ENCODE results near the gene WHRN. TPM values are rescaled to one million over a fixed set of nuclear protein-coding genes. Genes with fewer than 3 reads are reported as not detected.

WHRN gene
- total RNA-seq, 1 donor from 2014 or later, result 3.4 TPM

DNA sequence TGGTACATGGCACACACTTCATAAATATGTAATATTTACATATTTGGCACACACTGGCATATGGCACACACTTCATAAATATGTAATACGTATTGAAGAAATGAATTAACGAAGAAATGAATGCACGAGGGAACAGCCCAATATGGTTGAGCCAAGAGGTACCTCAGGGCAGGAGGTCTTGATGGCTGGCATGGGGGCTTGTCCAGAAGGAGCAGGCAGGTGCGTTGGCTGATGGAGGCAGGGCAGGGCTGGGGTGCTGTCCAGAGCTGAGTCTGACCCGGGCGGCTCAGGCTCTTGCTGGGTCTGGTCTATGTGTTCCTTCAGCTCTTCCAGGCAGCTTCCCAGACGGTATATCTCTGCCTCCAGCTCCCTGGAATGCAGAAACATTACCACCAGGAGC is 143.7 kb downstream of the WHRN start:
- ATAC-seq, result no peak

DNA sequence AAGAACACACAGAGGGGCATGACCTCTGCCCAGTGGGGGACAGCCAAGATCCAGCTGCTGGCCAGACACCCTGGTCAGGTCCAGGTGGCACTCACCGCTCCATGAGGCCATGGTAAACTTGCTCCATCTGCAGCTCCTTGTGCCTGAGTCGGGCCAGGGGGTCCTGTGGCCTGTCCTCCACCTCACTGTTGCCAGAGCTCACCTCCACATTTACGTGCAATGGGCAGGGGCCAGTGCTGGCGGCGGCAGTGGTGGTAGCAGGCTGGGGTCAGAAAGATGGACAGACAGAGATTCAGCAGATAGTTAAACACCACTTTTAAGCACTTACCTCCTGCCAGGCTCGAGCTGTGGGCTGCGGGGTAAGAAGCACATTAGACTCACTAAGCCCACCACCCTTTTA is 145.5 kb downstream of the WHRN start:
- ATAC-seq, result no peak

DNA sequence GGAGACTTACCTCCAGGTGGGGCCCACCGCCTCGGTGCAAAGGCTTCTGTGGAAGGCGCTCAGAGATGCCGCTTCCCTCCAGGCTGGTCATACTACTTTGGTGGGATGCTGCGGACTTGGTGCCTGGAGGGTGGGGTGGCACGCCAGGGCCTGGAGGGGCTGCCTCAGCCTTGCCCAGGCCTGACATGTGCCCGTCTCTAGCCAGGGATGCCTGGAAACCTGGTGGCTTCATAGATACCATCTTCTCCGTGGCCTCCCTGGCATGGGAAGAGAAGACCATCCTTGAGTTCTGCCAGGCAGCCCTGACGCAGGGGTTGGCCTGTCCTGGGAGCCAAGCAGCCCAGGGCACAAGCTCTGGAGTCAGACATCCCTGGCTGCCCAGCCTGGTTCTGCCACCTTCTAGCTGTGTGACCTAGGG is 147.4 kb downstream of the WHRN start:
- ATAC-seq, result no peak

DNA sequence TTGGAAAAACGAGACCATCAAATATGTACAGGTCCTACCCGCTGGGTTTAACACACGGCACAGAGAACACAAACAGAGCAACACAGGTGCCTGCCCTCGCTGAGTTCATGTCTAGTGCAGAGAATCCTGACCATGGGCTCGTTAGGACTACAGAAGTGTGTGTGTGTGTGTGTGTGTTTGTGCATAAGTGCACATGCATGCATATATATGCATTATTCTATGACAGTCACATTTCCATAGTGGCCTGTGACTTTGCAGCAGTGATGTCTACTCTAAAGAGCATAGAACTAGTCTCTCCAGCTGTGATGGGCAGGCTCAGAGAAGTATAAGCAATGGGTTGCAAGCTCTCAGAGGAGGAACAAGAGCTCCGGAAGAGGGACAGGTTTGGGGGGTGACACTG is 147.9 kb downstream of the WHRN start:
- ATAC-seq, result no peak

DNA sequence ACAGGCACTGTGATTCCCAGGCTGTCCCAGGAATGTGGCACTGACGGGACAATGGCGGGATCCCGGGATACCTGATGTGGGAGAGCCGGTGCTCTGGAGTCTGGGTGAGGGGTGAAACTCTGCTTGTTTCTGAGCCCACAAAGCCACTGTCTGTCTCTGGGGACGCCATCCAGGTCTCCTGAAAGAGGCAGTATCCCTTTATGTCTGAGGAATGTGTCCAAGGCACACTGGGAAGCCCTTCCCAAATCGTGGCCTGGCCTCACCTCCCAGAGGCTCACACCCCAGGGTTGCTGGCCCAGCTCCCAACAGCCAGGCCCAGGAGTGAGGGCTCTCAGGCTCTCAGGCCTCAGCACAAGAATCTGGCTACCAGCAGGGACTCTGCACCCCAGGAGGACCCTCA is 148.5 kb downstream of the WHRN start:
- ATAC-seq, result no peak

DNA sequence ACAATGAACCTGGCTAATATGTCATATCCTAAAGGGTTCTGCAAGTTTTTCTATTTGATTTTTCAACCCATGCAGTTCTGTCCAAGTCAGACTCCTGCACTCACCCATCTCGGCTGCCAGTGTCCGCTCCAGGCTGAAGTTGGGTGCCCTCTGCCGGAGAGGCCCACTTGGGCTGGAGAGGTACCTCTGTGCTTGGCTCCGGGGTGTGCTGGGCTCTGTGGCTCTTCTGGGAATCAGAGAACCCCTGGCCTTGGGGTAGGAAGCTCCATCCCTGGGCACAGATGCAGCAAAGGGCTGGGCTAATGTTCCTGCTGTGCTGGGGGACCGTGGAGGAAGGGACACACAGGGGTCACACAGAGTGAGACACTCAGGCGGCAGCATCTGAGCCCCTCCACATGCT is 149.5 kb downstream of the WHRN start:
- no peak for ATAC-seq

Other genes starting within 250 kb of the WHRN start
- 1.6 TPM for gene ORM1, start 182.4 kb downstream of the WHRN start, total RNA-seq
- 0.36 TPM for gene ORM2, start 175.6 kb downstream of the WHRN start, total RNA-seq
- 5.7 TPM for gene AKNA, start 117.5 kb downstream of the WHRN start, total RNA-seq
- gene ATP6V1G1, start 82.3 kb upstream of the WHRN start, total RNA-seq, result 92.4 TPM
- 4.5 TPM for gene TMEM268, start 105.8 kb upstream of the WHRN start, total RNA-seq
- gene TEX53, start 152.3 kb upstream of the WHRN start, total RNA-seq, result not detected
- gene TEX48, start 176.7 kb upstream of the WHRN start, total RNA-seq, result not detected

Measured in esophagus mucosa (tissue), 1 donor.